Measurements from ENCODE around the gene PPP1R7. TPM values are rescaled to one million over a fixed set of nuclear protein-coding genes. Genes with fewer than 3 reads are reported as not detected.

The PPP1R7 gene
- total and polyA plus RNA-seq, 5 donors from 2014 or later: 68.0 to 150 (median 106) TPM

- no peaks in the 10 kb centered on the region for H3K9me3 ChIP-seq (ENCODE audit: control insufficient read depth in 2 of 2, low read length in 2 of 2)
- no peak overlapping the region for H3K4me3 ChIP-seq (ENCODE audit: low read depth, low read length)
- peaks cover 66% of the 10 kb centered on the region for H3K36me3 ChIP-seq (ENCODE audit: control insufficient read depth, insufficient read depth, low read length)
- no peak overlapping the region for H3K27ac ChIP-seq (ENCODE audit: insufficient read depth, low read length, poor library complexity, severe bottlenecking)
- H3K27me3 ChIP-seq (ENCODE audit: control insufficient read depth, insufficient read depth, low read length): no peaks in the 10 kb centered on the region
- Mint-ChIP-seq H3K4me3 (no peak overlapping the region), H3K36me3 (peaks cover 26% of the 10 kb centered on the region), H3K4me1 (peaks cover 0 to 19% (median 4%) of the 10 kb centered on the region in 4 donors), H3K9me3 (no peaks in the 10 kb centered on the region), H3K27ac (peak overlapping the region in 1 of 3 donors; percentile 76), H3K27me3 (no peaks in the 10 kb centered on the region)
- ATAC-seq (ENCODE audit: low read depth in 2 of 2) (no peak), DNase-seq (no peak)
- H3K4me1 ChIP-seq (ENCODE audit: control insufficient read depth, insufficient read depth, low read length, poor library complexity, severe bottlenecking): no peaks in the 10 kb centered on the region
Observed at GRCh38 chr2:241159116-241159515, 8.8 kb downstream of the PPP1R7 start.

- Histone ChIP-seq H3K27me3 (ENCODE audit: control insufficient read depth, insufficient read depth, low read length) (no peaks in the 10 kb centered on the region), H3K9me3 (ENCODE audit: control insufficient read depth in 2 of 2, low read length in 2 of 2) (no peaks in the 10 kb centered on the region), H3K4me1 (ENCODE audit: control insufficient read depth, insufficient read depth, low read length, poor library complexity, severe bottlenecking) (no peaks in the 10 kb centered on the region), H3K4me3 (ENCODE audit: low read depth, low read length) (no peak overlapping the region), H3K36me3 (ENCODE audit: control insufficient read depth, insufficient read depth, low read length) (peaks cover 68% of the 10 kb centered on the region), H3K27ac (ENCODE audit: insufficient read depth, low read length, poor library complexity, severe bottlenecking) (no peak overlapping the region)
- Mint-ChIP-seq H3K36me3 (peaks cover 30% of the 10 kb centered on the region), H3K4me3 (no peak overlapping the region), H3K9me3 (no peaks in the 10 kb centered on the region), H3K27me3 (no peaks in the 10 kb centered on the region), H3K4me1 (peaks cover 0 to 15% (median 4%) of the 10 kb centered on the region in 4 donors), H3K27ac (peak overlapping the region in 1 of 3 donors; percentile 55)
- DNase-seq (no peak), ATAC-seq (ENCODE audit: low read depth in 2 of 2) (no peak)
Observed at GRCh38 chr2:241160318-241160717, 10.1 kb downstream of the PPP1R7 start.

DNA sequence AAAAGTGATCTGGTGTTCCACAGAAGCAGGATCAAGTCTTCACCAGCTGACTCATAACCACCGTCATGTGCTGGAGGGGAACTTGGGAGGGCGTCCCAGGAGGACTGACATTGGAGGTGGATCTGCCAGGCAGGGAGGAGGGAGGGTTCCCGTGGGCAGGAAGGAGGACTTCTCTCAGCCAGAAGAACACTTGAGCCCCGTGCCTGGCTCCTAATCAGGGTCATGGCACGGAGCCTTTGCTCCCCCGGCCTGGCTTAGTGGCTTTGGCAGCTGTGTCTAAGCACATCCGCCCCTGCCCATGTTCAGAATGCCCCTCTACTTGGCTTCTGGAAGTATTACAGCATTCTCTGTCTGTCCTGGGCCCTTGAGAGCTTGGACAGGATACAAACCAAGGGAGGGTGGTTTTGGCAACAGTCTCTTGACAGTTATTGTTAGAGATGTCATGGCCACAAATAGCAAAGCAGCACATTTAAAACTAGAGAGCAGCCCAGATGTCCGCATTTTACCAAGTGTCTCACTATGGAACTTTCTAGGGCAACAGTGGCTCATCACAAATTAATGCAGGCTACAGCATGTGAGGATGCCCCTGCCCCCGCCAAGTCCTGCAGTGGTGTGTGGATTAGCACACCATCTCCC lies 11.5 kb downstream of the PPP1R7 start:
- Mint-ChIP-seq H3K9me3 (no peaks in the 10 kb centered on the region), H3K27ac (no peak overlapping the region), H3K4me3 (no peak overlapping the region), H3K4me1 (peaks cover 0 to 9% (median 2%) of the 10 kb centered on the region in 4 donors), H3K27me3 (no peaks in the 10 kb centered on the region), H3K36me3 (peaks cover 31% of the 10 kb centered on the region)
- Histone ChIP-seq H3K27ac (ENCODE audit: insufficient read depth, low read length, poor library complexity, severe bottlenecking) (no peak overlapping the region), H3K9me3 (ENCODE audit: control insufficient read depth in 2 of 2, low read length in 2 of 2) (no peaks in the 10 kb centered on the region), H3K4me3 (ENCODE audit: low read depth, low read length) (no peak overlapping the region), H3K36me3 (ENCODE audit: control insufficient read depth, insufficient read depth, low read length) (peaks cover 71% of the 10 kb centered on the region), H3K27me3 (ENCODE audit: control insufficient read depth, insufficient read depth, low read length) (no peaks in the 10 kb centered on the region), H3K4me1 (ENCODE audit: control insufficient read depth, insufficient read depth, low read length, poor library complexity, severe bottlenecking) (no peaks in the 10 kb centered on the region)
- no peak for ATAC-seq (ENCODE audit: low read depth in 2 of 2)
- DNase-seq: no peak

- Mint-ChIP-seq H3K9me3 (no peaks in the 10 kb centered on the region), H3K4me1 (peaks cover 0 to 2% (median under 1%) of the 10 kb centered on the region in 4 donors), H3K27me3 (no peaks in the 10 kb centered on the region), H3K36me3 (peaks cover 32% of the 10 kb centered on the region), H3K27ac (no peak overlapping the region), H3K4me3 (no peak overlapping the region)
- Histone ChIP-seq H3K36me3 (ENCODE audit: control insufficient read depth, insufficient read depth, low read length) (peaks cover 74% of the 10 kb centered on the region), H3K27me3 (ENCODE audit: control insufficient read depth, insufficient read depth, low read length) (no peaks in the 10 kb centered on the region), H3K4me1 (ENCODE audit: control insufficient read depth, insufficient read depth, low read length, poor library complexity, severe bottlenecking) (no peaks in the 10 kb centered on the region), H3K4me3 (ENCODE audit: low read depth, low read length) (no peak overlapping the region), H3K9me3 (ENCODE audit: control insufficient read depth in 2 of 2, low read length in 2 of 2) (no peaks in the 10 kb centered on the region), H3K27ac (ENCODE audit: insufficient read depth, low read length, poor library complexity, severe bottlenecking) (no peak overlapping the region)
- DNase-seq (no peak), ATAC-seq (ENCODE audit: low read depth in 2 of 2) (no peak)
Observed at GRCh38 chr2:241163601-241164118, 13.4 kb downstream of the PPP1R7 start.

GRCh38 chr2:241168366-241168765 lies 18.1 kb downstream of the PPP1R7 start:
- Mint-ChIP-seq H3K36me3 (peaks cover 48% of the 10 kb centered on the region), H3K9me3 (peaks cover 0 to 15% (median 3%) of the 10 kb centered on the region in 7 donors), H3K4me3 (no peak overlapping the region), H3K27ac (no peak overlapping the region), H3K27me3 (no peaks in the 10 kb centered on the region), H3K4me1 (peaks cover 0 to 3% (median 2%) of the 10 kb centered on the region in 4 donors)
- H3K27ac ChIP-seq (ENCODE audit: insufficient read depth, low read length, poor library complexity, severe bottlenecking): no peak overlapping the region
- H3K4me1 ChIP-seq (ENCODE audit: control insufficient read depth, insufficient read depth, low read length, poor library complexity, severe bottlenecking): no peaks in the 10 kb centered on the region
- H3K9me3 ChIP-seq (ENCODE audit: control insufficient read depth in 2 of 2, low read length in 2 of 2): peaks cover 11 to 13% of the 10 kb centered on the region in 2 experiments
- peaks cover 72% of the 10 kb centered on the region for H3K36me3 ChIP-seq (ENCODE audit: control insufficient read depth, insufficient read depth, low read length)
- no peak for ATAC-seq (ENCODE audit: low read depth in 2 of 2)
- no peaks in the 10 kb centered on the region for H3K27me3 ChIP-seq (ENCODE audit: control insufficient read depth, insufficient read depth, low read length)
- DNase-seq: no peak
- no peak overlapping the region for H3K4me3 ChIP-seq (ENCODE audit: low read depth, low read length)

- H3K9me3 Mint-ChIP-seq: peaks cover 0 to 15% (median 3%) of the 10 kb centered on the region in 7 donors
- DNase-seq: no peak
- H3K36me3 ChIP-seq (ENCODE audit: control insufficient read depth, insufficient read depth, low read length): peaks cover 60% of the 10 kb centered on the region
- H3K4me3 Mint-ChIP-seq: no peak overlapping the region
- H3K4me3 ChIP-seq (ENCODE audit: low read depth, low read length): no peak overlapping the region
- H3K9me3 ChIP-seq (ENCODE audit: control insufficient read depth in 2 of 2, low read length in 2 of 2): peaks cover 11 to 13% of the 10 kb centered on the region in 2 experiments
- no peaks in the 10 kb centered on the region for H3K27me3 ChIP-seq (ENCODE audit: control insufficient read depth, insufficient read depth, low read length)
- H3K27ac Mint-ChIP-seq: peak overlapping the region in 2 of 3 donors; percentile 8 to 48
- no peak for ATAC-seq (ENCODE audit: low read depth in 2 of 2)
- H3K27me3 Mint-ChIP-seq: no peaks in the 10 kb centered on the region
- peaks cover 0 to 16% (median 9%) of the 10 kb centered on the region in 4 donors for H3K4me1 Mint-ChIP-seq
- peaks cover 47% of the 10 kb centered on the region for H3K36me3 Mint-ChIP-seq
- no peaks in the 10 kb centered on the region for H3K4me1 ChIP-seq (ENCODE audit: control insufficient read depth, insufficient read depth, low read length, poor library complexity, severe bottlenecking)
- no peak overlapping the region for H3K27ac ChIP-seq (ENCODE audit: insufficient read depth, low read length, poor library complexity, severe bottlenecking)
Observed at GRCh38 chr2:241173557-241173956, 23.3 kb downstream of the PPP1R7 start.

GRCh38 chr2:241177526-241178334 lies 27.5 kb downstream of the PPP1R7 start:
- peaks cover 36% of the 10 kb centered on the region for H3K36me3 Mint-ChIP-seq
- Histone ChIP-seq H3K27me3 (ENCODE audit: control insufficient read depth, insufficient read depth, low read length) (no peaks in the 10 kb centered on the region), H3K9me3 (ENCODE audit: control insufficient read depth in 2 of 2, low read length in 2 of 2) (no peaks in the 10 kb centered on the region), H3K36me3 (ENCODE audit: control insufficient read depth, insufficient read depth, low read length) (peaks cover 36% of the 10 kb centered on the region), H3K4me1 (ENCODE audit: control insufficient read depth, insufficient read depth, low read length, poor library complexity, severe bottlenecking) (no peaks in the 10 kb centered on the region), H3K4me3 (ENCODE audit: low read depth, low read length) (no peak overlapping the region), H3K27ac (ENCODE audit: insufficient read depth, low read length, poor library complexity, severe bottlenecking) (no peak overlapping the region)
- no peak overlapping the region for H3K4me3 Mint-ChIP-seq
- peak overlapping the region in 1 of 3 donors; percentile 14 for H3K27ac Mint-ChIP-seq
- no peaks in the 10 kb centered on the region for H3K27me3 Mint-ChIP-seq
- H3K4me1 Mint-ChIP-seq: peaks cover 0 to 21% (median 11%) of the 10 kb centered on the region in 4 donors
- ATAC-seq (ENCODE audit: low read depth in 2 of 2) (no peak), DNase-seq (no peak)
- H3K9me3 Mint-ChIP-seq: no peaks in the 10 kb centered on the region
